Stimulated activated CD8-positive, alpha-beta memory T cell treated with anti-CD3 and anti-CD28 coated beads, Interleukin-12 subunit alpha, Interleukin-12 subunit beta, amount 100 ng/mL, for 4 hours (primary cell): ENCODE data around the gene CNTFR.

ENCODE experiments used
- DNase-seq: peaks from one replicate; pipeline ENCODE4 v3.0.0-alpha.2; 2020; ENCODE audit warnings: low read depth

CNTFR gene

DNA sequence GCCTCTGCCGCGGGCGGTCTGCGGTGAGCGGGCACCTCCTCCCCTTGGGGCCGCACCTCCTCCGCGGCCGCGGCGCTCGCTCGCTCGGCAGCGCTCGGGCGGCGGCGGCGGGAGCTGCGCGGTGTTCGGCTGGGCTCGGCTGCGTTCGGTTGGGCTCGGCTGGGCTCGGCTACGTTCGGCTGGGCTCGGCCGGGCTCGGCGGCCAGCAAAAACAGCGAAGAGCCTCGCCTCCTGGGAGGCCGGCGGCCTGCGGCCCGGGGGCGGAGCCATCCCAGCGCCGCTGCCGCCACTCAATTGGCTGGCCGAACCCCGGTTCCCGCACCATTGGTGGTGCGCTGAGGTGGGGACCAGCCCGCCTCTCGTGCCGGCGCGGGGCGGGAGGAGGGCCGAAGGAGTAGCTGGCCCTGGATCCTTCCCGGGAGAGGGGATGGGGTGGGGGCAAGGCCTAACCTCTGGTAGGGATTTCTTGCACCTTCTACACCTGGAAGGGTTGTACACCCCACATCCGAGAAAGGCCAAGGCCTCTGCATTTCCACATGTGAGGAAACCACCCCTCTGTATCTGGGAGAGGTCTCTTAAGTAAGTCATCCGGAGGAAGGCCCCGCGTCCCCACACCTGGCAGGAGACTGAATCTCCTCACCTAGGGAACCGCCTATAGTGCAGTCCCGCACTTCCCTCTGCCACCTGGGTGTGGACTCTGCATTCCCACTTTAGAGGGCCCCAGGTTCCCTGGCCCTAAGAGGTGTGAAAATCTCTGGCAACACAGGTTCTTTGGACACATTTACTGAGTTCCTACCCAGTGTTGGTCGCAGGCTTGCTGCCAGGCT, 66.3 kb downstream of the CNTFR start, which contains the start of gene ENHO:
Gene ENHO (minus strand): TSS at position 20 of the 827 bp plus-strand sequence. CDS start 1,295 bp downstream, outside the sequence.
- DNase-seq = peak; percentile 82

DNA sequence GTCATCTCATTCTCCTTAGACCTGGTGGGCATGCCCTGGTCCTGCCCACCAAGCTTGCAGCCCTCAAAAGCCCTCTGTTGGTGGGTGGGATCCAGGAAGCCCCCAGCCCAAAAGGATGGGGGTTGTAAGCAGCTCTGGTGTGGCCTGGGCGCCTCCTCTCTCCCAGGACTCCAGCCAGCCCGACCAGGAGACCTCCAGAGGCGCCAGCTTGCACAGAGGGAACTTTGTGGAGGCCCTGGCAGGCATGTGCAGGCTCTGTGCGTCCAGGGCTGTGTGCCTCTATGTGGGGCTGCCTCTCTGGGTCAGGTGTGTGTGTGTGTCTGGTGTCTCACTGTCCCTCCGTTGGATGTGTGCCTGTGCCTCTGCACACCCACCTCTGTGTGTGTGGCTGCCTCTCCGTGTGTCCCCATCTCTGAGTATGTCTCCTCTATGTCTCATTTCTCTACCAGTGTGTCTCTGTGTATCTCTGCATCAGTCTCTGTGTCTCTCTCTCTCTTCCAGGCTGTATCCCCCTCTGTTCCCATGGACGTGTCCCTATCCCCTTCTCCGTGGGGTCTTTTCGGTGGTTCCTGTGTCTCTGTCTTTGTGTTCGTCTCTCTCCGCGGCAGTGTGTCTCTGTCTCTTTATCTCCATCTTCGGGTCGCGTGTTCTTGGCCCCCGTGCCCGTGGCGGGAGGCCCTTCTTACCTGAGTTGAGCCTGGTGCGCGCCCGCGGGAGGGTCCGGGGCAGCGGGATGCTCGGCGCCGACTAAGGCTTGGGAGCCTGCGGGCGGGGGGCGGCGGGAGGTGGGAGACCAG, 67.2 kb downstream of the CNTFR start:
- no peak for DNase-seq

DNA sequence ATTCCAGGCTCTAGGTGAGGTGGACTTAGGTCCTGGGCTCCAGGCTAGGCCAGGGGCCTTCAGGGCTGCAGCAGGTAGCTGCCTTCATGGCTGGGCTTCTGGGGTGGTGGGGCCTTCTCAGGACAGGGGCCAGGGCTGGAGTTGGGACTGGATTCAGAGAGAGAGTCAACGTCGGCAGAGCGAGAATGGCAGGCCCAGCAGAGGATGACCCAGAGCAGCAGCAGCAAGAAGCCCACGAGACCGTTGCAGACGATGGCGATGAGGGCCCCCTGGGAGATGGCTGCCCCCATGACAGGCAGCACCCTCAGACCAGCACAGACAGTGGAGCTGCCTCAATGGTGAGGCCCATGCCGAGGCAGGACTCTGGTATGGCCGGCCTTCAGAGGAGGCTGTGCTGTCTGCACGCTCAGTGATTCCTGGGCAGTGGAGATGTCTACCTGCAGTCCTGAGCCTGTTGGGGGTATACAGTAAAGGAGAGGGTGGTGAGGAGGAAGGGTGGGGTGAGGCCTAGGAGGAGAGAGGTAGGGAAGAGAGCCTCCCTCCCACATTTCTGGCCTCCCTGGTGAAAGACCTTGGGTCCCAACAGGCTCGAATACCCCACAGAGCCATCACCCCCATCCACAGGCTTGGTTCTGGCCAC, 68.0 kb downstream of the CNTFR start:
- DNase-seq = no peak

DNA sequence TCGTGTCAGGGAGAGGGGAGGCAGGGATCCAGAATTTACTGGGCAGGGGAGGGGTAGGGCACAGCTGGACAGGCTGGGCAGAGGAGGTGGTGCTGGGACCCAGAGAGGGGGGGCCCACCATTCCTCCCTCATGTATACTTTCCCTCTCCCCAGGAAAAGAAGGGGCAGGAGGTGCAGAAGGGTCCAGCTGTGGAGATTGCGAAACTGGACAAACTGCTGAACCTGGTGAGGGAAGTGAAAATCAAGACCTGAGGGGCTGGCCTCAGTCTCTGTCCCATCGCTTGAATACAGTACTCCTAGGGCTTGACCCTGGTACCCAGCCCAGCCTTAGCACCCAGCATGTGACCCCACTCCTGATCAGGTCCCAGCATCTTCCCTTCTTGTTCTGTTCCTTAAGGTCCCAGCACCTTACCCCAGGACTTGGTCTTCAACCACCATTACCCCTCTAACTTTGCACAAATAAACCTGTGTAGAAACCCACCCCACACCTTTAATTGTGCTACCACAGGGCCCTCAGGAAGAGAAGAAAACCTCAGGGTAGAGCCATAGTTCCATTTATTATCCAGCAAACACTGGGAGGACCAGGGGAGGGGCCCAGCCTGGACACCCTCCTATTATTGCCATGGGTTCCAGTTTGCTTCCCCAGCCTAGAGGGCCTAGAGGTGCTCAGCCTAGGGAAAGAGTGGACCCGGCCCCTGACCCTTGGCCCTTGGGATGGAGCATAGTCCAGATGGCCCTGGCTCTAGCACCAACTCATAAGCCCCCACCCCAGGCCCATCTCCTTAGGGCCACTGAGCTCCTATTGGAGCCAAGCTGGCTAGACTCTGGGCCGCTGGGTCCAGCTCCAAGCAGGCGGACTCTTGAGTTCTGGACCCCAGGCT, 68.8 kb downstream of the CNTFR start:
- DNase-seq = no peak

DNA sequence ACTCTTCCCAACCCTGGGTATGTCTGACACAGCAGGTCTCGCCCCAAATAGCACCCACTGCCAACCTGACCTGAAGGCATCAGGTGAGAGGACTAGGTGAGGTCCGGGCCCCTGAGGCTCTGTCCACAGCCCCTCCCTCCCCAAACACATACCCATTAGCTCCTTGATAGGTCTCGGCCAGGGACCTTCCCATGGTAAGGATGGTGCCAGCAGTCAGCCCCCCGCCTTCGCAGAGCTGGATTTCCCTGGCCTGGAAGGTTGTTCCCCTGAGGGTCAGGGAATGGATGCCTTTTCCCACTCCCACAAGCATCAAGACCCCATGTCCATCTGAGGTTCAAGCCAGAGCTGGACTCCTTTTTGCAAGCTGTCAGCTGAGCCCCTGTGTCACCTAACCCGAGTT, 69.4 kb downstream of the CNTFR start:
- DNase-seq = no peak

DNA sequence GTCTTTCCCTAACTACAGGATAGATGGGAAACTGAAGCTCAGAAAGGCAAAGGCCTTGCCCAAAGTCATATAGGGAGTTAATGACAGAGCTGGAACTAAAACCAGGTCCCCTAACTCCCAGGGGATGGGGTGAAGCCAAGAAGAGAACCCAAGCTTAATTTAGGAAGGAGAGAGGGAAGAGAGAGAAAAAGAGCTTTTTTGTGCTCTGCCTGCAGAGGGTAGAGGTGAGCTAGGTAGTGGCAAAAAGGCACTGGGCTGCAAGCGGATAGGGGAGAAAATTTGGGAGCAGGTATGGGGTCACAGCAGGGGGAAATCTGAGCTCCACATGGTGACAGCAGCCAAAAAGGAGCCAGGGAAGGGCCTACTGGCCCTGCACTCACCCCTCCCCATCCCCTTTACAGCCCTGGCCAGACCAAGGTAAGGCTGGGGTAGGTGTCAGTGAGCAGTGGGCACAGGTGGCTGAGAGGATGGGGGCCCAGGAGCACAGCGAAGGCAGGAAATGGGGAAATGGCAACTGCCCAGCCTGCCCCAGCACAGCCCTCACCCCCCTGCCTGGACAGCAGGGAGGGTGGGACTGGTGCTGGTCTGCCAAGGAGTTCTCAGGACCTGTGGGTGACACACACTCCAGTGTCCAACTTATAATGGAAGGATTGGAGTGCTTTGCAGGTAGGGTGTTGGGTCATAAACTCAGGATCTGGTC, 70.1 kb downstream of the CNTFR start:
- DNase-seq = no peak

DNA sequence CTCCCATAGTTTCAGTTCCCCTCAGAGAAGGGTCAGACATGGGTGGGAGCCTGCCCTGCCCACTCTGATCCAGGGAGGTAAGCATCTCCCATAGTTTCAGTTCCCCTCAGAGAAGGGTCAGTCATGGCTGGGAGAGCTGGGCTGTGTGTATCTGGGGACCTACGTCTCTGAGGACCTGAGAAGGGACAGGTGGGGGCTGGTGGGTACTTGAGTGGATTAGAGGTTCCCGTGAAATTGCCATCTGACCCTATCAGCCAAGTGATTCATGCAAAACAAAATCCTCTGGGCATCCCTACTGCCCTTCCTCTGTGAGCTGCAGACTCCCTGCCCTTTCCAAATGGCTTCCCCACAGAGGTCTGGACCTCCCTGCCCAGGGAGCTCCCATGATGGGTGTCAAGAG, 70.6 kb downstream of the CNTFR start:
- DNase-seq = no peak

DNA sequence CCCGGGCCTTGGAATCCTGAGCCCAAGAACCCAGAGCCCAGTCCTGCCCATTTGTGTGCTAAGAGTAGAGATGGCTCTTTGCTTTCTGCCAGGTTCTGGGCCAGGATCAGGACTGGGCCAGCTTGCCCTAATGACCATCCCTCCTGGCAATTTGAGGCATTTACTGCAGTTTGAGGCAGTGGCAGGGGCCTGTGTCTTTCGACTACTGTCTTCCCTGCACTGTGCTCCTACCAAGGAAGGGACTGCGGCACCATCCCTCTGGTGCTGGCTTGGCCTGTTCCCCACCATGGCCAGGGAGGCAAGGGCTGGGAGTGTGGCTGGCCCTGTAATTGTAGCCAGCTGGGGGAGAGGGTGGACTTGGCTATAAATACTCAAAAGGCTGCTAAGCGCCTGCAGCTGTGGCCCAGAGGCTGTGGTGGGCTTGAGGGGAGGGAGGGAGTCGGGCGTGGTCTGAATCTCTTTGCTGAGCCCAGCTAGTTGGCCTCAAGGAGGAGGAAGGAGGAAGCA, 71.4 kb downstream of the CNTFR start:
- no peak for DNase-seq

DNA sequence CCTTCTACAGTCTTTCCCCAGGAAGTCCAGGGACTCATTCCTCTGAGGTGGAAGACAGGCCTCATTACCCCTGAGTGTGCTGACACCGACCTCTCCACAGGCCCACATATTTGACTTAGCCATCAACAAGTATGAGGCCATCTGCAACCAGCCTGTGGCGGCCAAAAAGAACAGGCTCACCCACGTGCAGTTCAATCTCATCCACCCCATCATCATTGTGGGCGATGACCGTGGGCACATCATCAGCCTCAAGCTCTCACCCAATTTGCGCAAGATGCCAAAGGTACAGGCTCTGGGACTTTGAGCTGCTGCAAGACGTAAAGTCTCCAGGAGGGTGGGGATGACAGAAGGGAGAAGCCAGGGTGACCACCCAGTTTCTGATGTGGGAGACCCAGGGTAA, 72.3 kb downstream of the CNTFR start:
- DNase-seq = no peak

DNA sequence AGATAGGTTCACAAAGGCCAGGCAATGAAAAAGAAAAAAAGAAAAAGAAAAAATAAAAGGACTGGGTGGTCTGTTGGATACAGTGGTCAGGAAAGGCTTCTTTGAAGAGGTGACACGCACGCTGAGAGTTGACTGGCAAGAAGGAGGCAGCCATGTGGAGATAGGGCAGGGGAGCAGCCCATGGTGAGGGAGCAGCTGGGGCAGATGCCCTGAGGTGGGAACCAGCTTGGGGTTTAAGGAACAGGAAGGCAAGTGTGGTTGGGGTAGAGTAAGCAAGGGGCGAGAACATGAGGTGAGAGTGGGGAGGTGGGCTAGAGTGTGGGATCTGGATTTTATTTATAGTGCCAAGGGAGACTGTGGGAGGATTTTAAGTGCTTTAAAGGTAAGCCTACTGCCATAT, 73.6 kb downstream of the CNTFR start:
- no peak for DNase-seq

DNA sequence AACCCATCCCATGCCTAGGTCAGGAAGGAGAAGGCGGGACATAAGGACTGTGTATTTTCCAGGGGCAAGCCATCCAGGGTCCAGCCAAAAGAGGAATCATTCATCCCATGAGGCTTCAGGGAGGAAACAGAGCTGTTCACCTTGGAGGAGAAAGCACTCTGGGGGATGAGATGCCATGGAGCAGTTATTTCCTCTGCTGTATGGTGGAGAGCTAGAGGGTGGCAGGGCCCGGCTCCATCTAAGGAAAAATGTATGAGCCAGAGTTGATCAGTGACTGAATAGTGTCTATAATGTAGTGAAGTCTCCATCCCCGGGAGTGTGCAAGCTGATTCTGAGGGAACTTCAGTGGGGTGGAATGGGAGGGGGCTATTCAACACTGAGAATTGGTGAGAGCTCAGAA, 74.7 kb downstream of the CNTFR start:
- no peak for DNase-seq

DNA sequence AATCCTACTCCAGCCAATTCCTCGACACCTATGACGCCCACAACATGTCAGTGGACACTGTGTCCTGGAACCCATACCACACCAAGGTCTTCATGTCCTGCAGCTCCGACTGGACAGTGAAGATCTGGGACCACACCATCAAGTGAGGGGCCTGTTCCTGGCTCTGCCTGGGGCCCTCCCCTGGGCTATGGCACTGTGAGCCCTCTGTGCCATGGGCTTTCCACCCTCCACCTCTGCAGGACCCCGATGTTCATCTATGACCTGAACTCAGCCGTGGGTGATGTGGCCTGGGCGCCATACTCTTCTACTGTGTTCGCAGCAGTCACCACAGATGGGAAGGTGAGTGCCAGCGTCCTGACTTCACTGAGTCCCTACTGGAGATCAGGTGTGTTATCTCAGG, 75.1 kb downstream of the CNTFR start:
- DNase-seq = no peak

DNA sequence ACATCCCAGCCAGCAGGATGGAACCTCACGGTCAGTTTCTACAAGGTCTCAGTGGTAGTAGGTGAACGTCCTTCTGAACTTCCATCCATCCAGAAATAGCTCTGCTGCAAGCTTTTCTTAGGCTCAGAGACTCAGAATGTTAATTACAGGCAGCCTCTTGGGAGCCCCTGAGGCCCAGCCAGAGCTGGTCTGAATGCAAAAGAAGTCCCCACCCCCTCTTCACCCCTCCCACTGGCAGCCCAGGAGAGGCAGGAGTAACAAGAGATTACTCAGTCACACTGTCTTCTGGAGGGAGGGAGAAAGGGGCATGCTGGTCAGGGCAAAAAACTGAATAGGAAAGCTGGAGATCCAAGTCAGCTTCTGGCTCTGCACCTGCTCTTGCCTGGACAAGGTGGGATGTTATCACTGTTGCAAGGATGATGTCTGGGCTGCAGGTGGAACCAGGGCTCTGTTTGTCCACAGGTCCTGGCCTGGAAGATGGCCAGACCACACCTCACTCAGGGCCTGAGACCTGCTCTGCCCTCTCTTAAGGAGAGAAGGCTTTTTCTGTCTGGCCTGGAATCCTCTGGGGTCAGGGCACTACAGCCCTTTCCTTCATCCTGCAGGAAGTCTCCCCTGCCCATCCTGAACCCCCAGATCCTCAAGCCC, 75.8 kb downstream of the CNTFR start:
- no peak for DNase-seq

DNA sequence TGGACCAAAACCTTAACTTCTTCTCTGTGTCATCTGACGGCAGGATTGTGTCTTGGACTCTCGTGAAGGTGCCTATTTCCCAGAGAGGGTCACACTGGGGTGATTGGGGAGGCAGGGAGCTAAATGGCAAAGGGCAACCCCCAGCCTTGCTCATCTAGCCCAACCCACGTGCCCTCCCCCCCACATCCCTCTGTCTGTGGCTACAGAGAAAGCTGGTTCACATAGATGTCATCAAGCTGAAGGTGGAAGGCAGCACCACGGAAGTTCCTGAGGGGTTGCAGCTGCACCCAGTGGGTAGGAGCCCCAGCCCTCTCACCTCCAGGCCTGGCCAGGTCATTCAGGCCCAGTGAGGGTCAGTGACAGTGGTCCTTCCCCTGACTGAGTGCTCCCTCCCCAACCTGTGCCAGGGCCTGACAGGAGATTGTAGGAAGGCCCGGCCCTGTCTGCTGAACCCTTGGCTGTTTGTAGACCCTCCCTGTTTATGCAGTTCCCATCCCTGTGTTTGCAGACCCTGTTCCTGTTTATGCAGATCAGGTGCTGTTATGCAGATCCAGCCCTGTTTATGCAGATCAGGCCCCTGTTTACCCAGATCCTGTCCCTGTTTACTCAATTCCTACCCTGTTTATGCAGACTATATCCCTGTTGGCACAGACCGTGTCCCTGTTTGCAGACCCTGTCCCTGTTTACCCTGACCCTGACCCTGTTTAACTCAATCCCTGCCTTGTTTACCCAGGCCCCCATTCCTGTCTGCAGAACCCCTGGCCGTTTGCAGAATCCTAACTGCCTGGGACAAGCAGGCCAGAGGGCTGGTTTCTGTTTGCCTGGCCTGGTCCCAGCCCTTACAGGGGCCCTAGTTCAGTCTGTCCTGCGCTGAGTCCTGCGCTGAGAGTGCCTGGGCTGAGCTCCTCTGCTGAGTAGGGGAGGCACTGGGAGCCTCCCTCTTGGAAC, 77.1 kb downstream of the CNTFR start:
- no peak for DNase-seq

DNA sequence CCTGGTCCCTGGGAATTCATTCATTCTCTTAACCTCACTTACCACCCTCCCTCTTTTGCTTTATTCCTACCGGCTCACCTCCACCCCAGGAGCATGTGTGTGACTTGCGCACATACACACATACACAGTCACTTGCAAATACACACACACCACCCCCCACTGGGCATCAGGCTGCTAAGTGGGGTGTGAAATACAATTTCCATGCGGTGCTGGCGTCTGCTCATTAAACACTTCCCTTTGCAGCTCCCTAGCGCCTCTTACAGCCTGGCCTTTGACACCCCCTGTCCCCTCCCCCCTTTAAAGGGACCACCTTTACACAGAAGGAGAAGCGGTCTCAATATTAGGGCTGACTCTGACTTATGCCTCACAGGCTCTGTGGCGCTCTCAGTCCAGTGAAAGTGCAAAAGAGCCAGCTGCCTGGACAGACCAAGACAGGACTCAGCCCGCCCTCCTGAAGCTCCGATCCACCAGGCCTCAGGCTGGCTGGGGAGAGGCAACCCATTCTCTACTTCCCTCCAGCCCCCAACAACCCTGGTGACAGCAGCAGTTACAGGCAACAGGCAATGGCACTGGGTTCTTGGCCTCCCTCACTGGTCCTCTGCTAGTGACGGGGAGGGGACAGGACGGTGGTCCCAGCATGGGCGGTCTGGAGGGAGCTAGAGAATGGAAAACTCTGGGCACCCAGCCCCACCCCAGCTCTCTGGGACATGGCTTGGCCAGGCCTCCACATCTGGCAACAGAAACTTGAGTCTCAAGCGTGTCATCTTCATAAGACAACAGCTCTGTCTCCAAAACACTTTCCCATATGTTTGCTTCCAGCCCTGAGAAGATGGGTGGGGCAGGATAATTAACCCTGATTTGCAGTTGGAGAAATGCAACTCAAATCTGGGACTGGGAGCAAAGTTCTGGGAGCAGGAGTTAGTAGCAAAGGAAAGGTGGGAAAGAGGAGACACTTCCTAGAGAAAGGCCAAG, 78.7 kb downstream of the CNTFR start:
- no peak for DNase-seq

DNA sequence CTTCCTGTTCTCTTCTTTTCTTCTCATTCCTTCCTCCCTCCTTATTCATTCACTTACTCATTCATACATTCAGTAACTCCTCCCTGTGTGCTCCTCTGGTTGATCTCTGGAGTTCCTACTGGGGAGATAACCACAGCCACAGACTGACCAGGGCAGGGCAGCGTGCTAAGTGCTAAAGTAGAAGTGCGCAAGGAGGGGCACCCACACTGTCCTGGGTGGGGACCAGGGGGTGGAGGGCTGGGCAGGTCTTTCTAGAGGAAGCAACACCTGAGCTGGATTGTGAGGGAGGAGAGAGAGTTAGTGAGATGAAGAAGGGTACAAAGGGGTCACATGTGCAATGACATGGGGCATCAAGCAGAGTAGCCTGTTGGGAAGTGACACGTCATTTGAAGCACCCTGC, 80.6 kb downstream of the CNTFR start:
- no peak for DNase-seq

DNA sequence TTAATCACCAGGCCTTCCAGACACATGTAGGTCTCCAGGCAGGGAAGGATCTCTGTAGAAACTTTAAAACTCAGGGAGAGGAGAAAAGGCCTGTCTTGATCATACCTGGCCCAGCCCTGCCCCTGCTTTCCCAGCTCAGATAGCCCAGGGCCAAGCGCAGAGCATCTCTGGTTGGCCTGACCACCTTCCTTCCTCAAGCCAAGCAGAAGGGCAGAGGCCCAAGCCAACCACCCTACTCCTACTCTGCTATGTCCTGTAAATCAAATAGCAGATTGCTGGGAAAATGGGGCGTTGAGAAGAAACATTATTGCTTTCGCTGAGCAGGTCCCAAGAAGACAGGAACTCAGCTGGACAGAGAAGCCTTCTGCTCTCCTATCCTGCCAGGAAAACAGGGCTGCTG, 81.1 kb downstream of the CNTFR start:
- no peak for DNase-seq

DNA sequence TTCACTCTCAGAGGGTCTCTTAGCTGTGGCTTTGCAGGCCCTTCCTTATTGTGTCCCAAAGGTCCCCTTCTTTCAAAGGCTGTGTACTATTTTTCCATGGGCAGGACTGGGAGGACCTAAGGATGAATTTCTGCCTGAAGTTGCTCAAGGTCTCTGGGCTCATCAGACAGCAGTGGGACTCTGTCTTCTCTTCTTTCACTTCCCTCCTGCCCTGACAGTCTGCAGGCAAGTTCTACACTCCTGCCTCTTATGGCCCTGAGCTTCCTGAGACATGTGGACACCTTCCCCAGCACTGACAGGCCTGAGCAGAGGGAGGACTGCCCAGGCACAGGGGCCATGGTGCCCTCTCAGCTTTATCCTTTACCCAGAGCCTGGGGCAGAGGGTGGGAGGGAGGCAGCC, 81.6 kb downstream of the CNTFR start:
- DNase-seq = no peak
